ENCODE results near the gene KHK.
"Not testable (repeated sequence)": the region's sequence is repeated elsewhere in the genome, so short reads cannot be mapped to it uniquely, and the experiment has no call there.

The KHK gene

GRCh38 chr2:27095745-27096651 lies 9.4 kb downstream of the KHK start:
- no peak for DNase-seq (ENCODE audit: low read depth in 2 of 2)

- no peak for DNase-seq (ENCODE audit: low read depth in 2 of 2)
Observed at GRCh38 chr2:27096748-27097297, 10.3 kb downstream of the KHK start.

GRCh38 chr2:27097341-27097740 lies 10.8 kb downstream of the KHK start:
- DNase-seq (ENCODE audit: low read depth in 2 of 2), result no peak

GRCh38 chr2:27099334-27099955 lies 12.9 kb downstream of the KHK start:
- DNase-seq (ENCODE audit: low read depth in 2 of 2), result no peak

- no peak for DNase-seq (ENCODE audit: low read depth in 2 of 2)
Observed at GRCh38 chr2:27100036-27100435, 13.5 kb downstream of the KHK start.

GRCh38 chr2:27102329-27102728 lies 15.8 kb downstream of the KHK start:
- DNase-seq (ENCODE audit: low read depth in 2 of 2), result no peak

- no peak for DNase-seq (ENCODE audit: low read depth in 2 of 2)
Observed at GRCh38 chr2:27105981-27106380, 19.4 kb downstream of the KHK start.

GRCh38 chr2:27108221-27108620 lies 21.6 kb downstream of the KHK start:
- DNase-seq (ENCODE audit: low read depth in 2 of 2), result no peak

GRCh38 chr2:27109083-27109482 lies 22.5 kb downstream of the KHK start:
- DNase-seq (ENCODE audit: low read depth in 2 of 2), result no peak

- not testable (repeated sequence) for DNase-seq (ENCODE audit: low read depth in 2 of 2)
Observed at GRCh38 chr2:27110603-27111352, 24.2 kb downstream of the KHK start.

- not testable (repeated sequence) for DNase-seq (ENCODE audit: low read depth in 2 of 2)
Observed at GRCh38 chr2:27111392-27112078, 25.0 kb downstream of the KHK start.

- no peak for DNase-seq (ENCODE audit: low read depth in 2 of 2)
Observed at GRCh38 chr2:27115519-27115918, 28.9 kb downstream of the KHK start.

GRCh38 chr2:27117995-27118524 lies 31.5 kb downstream of the KHK start:
- no peak for DNase-seq (ENCODE audit: low read depth in 2 of 2)

- no peak for DNase-seq (ENCODE audit: low read depth in 2 of 2)
Observed at GRCh38 chr2:27118525-27119329, 32.2 kb downstream of the KHK start, which contains the start of gene CGREF1. Gene CGREF1, minus strand, starts transcription at chr2:27119128. Its CDS starts 14,762 bp downstream, at chr2:27104366.

GRCh38 chr2:27119330-27119670 lies 32.7 kb downstream of the KHK start:
- not testable (repeated sequence) for DNase-seq (ENCODE audit: low read depth in 2 of 2)

- DNase-seq (ENCODE audit: low read depth in 2 of 2), result no peak
Observed at GRCh38 chr2:27121906-27122305, 35.3 kb downstream of the KHK start.

GRCh38 chr2:27122791-27123190 lies 36.2 kb downstream of the KHK start:
- no peak for DNase-seq (ENCODE audit: low read depth in 2 of 2)

- peak; percentile 19 to 51 for DNase-seq (ENCODE audit: low read depth in 2 of 2)
Observed at GRCh38 chr2:27123302-27124150, 37.0 kb downstream of the KHK start, which contains the start of gene ABHD1. Gene ABHD1, plus strand, starts transcription at chr2:27123815. Its CDS starts 134 bp downstream, at chr2:27123949.

GRCh38 chr2:27125104-27125503 lies 38.5 kb downstream of the KHK start:
- DNase-seq (ENCODE audit: low read depth in 2 of 2), result no peak

Measured in stimulated activated CD8-positive, alpha-beta memory T cell treated with anti-CD3 and anti-CD28 coated beads, Interleukin-15, amount 100 ng/mL, for 4 hours (primary cell).